Stimulated activated CD8-positive, alpha-beta memory T cell treated with anti-CD3 and anti-CD28 coated beads, Interleukin-4, amount 100 ng/mL, for 4 hours (primary cell): Measurements from ENCODE around the gene DOK5.

Experiments used
- DNase-seq, 2 donors: peaks; one replicate each; pipeline ENCODE4 v3.0.0-alpha.2; 2020; ENCODE audit warnings: low read depth in 2 of 2, low spot score in 1 of 2

The DOK5 gene

GRCh38 chr20:54512694-54513093 lies 37.3 kb downstream of the DOK5 start:
- DNase-seq, result no peak

GRCh38 chr20:54514028-54514607 lies 38.7 kb downstream of the DOK5 start:
- no peak for DNase-seq

GRCh38 chr20:54515793-54516628 lies 40.6 kb downstream of the DOK5 start:
- DNase-seq, result no peak

GRCh38 chr20:54517241-54517975 lies 42.0 kb downstream of the DOK5 start:
- DNase-seq, result no peak

GRCh38 chr20:54524849-54525248 lies 49.5 kb downstream of the DOK5 start:
- no peak for DNase-seq

GRCh38 chr20:54525916-54526590 lies 50.7 kb downstream of the DOK5 start:
- no peak for DNase-seq

GRCh38 chr20:54526801-54527200 lies 51.4 kb downstream of the DOK5 start:
- no peak for DNase-seq

GRCh38 chr20:54532573-54532972 lies 57.2 kb downstream of the DOK5 start:
- DNase-seq, result no peak

GRCh38 chr20:54534101-54534500 lies 58.7 kb downstream of the DOK5 start:
- no peak for DNase-seq

- DNase-seq, result no peak
Observed at GRCh38 chr20:54535033-54535432, 59.6 kb downstream of the DOK5 start.

- no peak for DNase-seq
Observed at GRCh38 chr20:54535746-54536145, 60.4 kb downstream of the DOK5 start.

- no peak for DNase-seq
Observed at GRCh38 chr20:54539521-54540046, 64.2 kb downstream of the DOK5 start.

GRCh38 chr20:54543369-54543768 lies 68.0 kb downstream of the DOK5 start:
- DNase-seq, result no peak

- DNase-seq, result no peak
Observed at GRCh38 chr20:54545676-54546358, 70.4 kb downstream of the DOK5 start.

- DNase-seq, result no peak
Observed at GRCh38 chr20:54548849-54549248, 73.5 kb downstream of the DOK5 start.

GRCh38 chr20:54549658-54550326 lies 74.4 kb downstream of the DOK5 start:
- no peak for DNase-seq

- no peak for DNase-seq
Observed at GRCh38 chr20:54550776-54551396, 75.5 kb downstream of the DOK5 start.

GRCh38 chr20:54554006-54554405 lies 78.6 kb downstream of the DOK5 start:
- DNase-seq, result no peak

GRCh38 chr20:54555150-54555549 lies 79.8 kb downstream of the DOK5 start:
- DNase-seq, result no peak

GRCh38 chr20:54556406-54556805 lies 81.0 kb downstream of the DOK5 start:
- no peak for DNase-seq
